K562 (cell line): ENCODE data around the gene TAF1B. TPM values are rescaled to one million over a fixed set of nuclear protein-coding genes. Genes with fewer than 3 reads are reported as not detected.

Experiments used
- ATAC-seq: fragments of 200-7000 bp; cut with Tn5 transposase; 3 replicates; pipeline ENCODE4 v1.9.1; 2020; ENCODE audit warnings: moderate library complexity
- BruUV-seq: library from RNA; stranded (reverse); fragments of 400-500 nt; replicated peaks from 2 replicates; lab custom pipeline; 2021; lab: Mats Ljungman, UMichigan
- CTCF ChIA-PET: fragments of 300-600 bp; formaldehyde crosslinking; extraction: SDS; loops from one replicate; lab custom pipeline; 2021; ENCODE audit warnings: low intra/inter-chr PET ratio; lab: Yijun Ruan, JAX
- POLR2A ChIA-PET: fragments of 300-600, 350-650 bp; sonication (Branson Sonifier 250); formaldehyde crosslinking; extraction: SDS; loops from one replicate; lab custom pipeline; 2021; ENCODE audit warnings: antibody characterized with exemption, inconsistent platforms; lab: Yijun Ruan, JAX
- DNase-seq, 4 experiments: peaks; one replicate each; pipeline versions ENCODE4 v3.0.0 to v3.0.0-alpha.2; 2011 to 2018; ENCODE audit warnings: low spot score in 3 of 4, mixed read lengths in 3 of 4; ENCODE audit errors: extremely low read depth in 1 of 4
- FAIRE-seq: peaks from 2 replicates; lab custom pipeline; 2011; peaks lifted over from hg19 to GRCh38; lab: Jason Lieb, UNC
- H2AFZ ChIP-seq: 2 replicates; pipeline ENCODE4 v1.6.0; 2011; ENCODE audit warnings: low read depth, low read length, control low read depth, inconsistent platforms
- H3K27ac ChIP-seq: fragments of 200-600 bp; 3 replicates; pipeline ENCODE4 v1.8.0; 2011; ENCODE audit warnings: low read depth, mild to moderate bottlenecking, control low read depth, inconsistent platforms, low read length, moderate library complexity, mixed read lengths; ENCODE audit errors: extremely low read depth
- H3K27me3 ChIP-seq, 2 experiments: fragments of 300-600 bp in 1 of 2; 2 replicates in 1 of 2; 3 replicates in 1 of 2; pipeline versions ENCODE4 v1.6.0 to v1.8.0; 2011; ENCODE audit warnings: inconsistent platforms in 2 of 2, low read length in 2 of 2, mild to moderate bottlenecking in 1 of 2, mixed read lengths in 1 of 2, moderate library complexity in 1 of 2; ENCODE audit not compliant: control insufficient read depth in 2 of 2, insufficient read depth in 2 of 2
- H3K36me3 ChIP-seq: fragments of 300-600 bp; 3 replicates; pipeline ENCODE4 v1.8.0; 2011; ENCODE audit warnings: mild to moderate bottlenecking, low read length, inconsistent platforms; ENCODE audit not compliant: control insufficient read depth, insufficient read depth
- H3K4me1 ChIP-seq, 2 experiments: fragments of 200-600 bp in 1 of 2; replicated peaks in 1 of 2; 2 replicates in 1 of 2; 3 replicates in 1 of 2; pipeline versions ENCODE4 v1.5.1 to v1.8.0; 2011; ENCODE audit warnings: inconsistent platforms in 2 of 2, low read length in 2 of 2, mild to moderate bottlenecking in 1 of 2, mixed read lengths in 1 of 2, moderate library complexity in 1 of 2; ENCODE audit not compliant: control insufficient read depth in 2 of 2, insufficient read depth in 2 of 2
- H3K4me2 ChIP-seq: 2 replicates; pipeline ENCODE4 v1.6.1; 2011; ENCODE audit warnings: low read length, control low read depth, inconsistent platforms, mixed read lengths; ENCODE audit not compliant: insufficient read depth
- H3K4me3 ChIP-seq: fragments of 200-600 bp; sonication (generic), shearing (Covaris generic); 2 replicates; pipeline ENCODE4 v1.5.1; 2016; ENCODE audit warnings: control low read depth, inconsistent platforms
- H3K79me2 ChIP-seq: fragments of 200-600 bp; 3 replicates; pipeline ENCODE4 v1.8.0; 2011; ENCODE audit warnings: low read length, inconsistent platforms; ENCODE audit not compliant: control insufficient read depth, insufficient read depth
- H3K9ac ChIP-seq, 2 experiments: 2 replicates each; pipeline versions ENCODE4 v1.6.0 to v1.6.1; 2011; ENCODE audit warnings: low read depth in 2 of 2, low read length in 2 of 2, control low read depth in 1 of 2, inconsistent platforms in 1 of 2, mild to moderate bottlenecking in 1 of 2, mixed read lengths in 1 of 2; ENCODE audit not compliant: insufficient read depth in 1 of 2
- H3K9me1 ChIP-seq: one replicate; pipeline ENCODE4 v1.6.0; 2011; ENCODE audit warnings: inconsistent platforms, mild to moderate bottlenecking, low read length, moderate library complexity; ENCODE audit not compliant: control insufficient read depth, insufficient read depth
- H3K9me3 ChIP-seq: replicated peaks from 2 replicates; pipeline ENCODE4 v1.5.1; 2011; ENCODE audit warnings: low read depth, low read length, inconsistent platforms; ENCODE audit not compliant: control insufficient read depth, insufficient read depth
- H4K20me1 ChIP-seq: replicated peaks from 2 replicates; pipeline ENCODE4 v1.6.1; 2011; ENCODE audit warnings: low read length, inconsistent platforms, mixed read lengths; ENCODE audit not compliant: control insufficient read depth, insufficient read depth
- CREB3L1 ChIP-seq: fragments of 450-650 bp; IDR thresholded peaks from 2 replicates; pipeline ENCODE4 v1.6.1; 2014; ENCODE audit warnings: low read depth, mild to moderate bottlenecking, moderate library complexity, borderline replicate concordance
- EGR1 ChIP-seq: fragments of 450-650 bp; conservative IDR thresholded peaks from 2 replicates; pipeline ENCODE4 v1.6.1; 2017; ENCODE audit warnings: mild to moderate bottlenecking
- HMGXB4 ChIP-seq: sonication (generic); formaldehyde crosslinking; IDR thresholded peaks from 2 replicates; pipeline ENCODE4 v1.8.1; 2023; ENCODE audit warnings: mild to moderate bottlenecking, missing genetic modification reagents
- HNRNPH1 ChIP-seq: fragments of 200-400 bp; formaldehyde crosslinking; optimal IDR thresholded peaks from 2 replicates; pipeline ENCODE3; 2017; ENCODE audit warnings: low read depth, mild to moderate bottlenecking, low read length, moderate library complexity
- TAF15 ChIP-seq: fragments of 200-400 bp; formaldehyde crosslinking; IDR thresholded peaks from 2 replicates; pipeline ENCODE4 v1.6.1; 2017; ENCODE audit warnings: mild to moderate bottlenecking, low read depth, low read length, moderate library complexity
- TCF15 ChIP-seq: fragments of 250-450 bp; sonication (Bioruptor Pico); IDR thresholded peaks from 2 replicates; pipeline ENCODE4 v1.8.0; 2022; ENCODE audit warnings: moderate library complexity, mild to moderate bottlenecking, inconsistent platforms
- WGBS: fragments of 100-300 bp; shearing (Covaris generic); methylation state at CpG from one replicate; pipeline ENCODE4 v1.1.6; 2016; ENCODE audit warnings: low coverage, mixed read lengths; ENCODE audit not compliant: insufficient coverage; ENCODE audit errors: missing lambda C conversion rate; 5-methylcytosine and 5-hydroxymethylcytosine counted together
- in situ Hi-C: fragments of 300-500 bp; cut with MboI; formaldehyde crosslinking; loops from 4 replicates; pipeline ENCODE4 v1.15.0; 2018; ENCODE audit warnings: inconsistent platforms, mixed read lengths
- intact Hi-C: fragments of 100-400 bp; cut with micrococcal nuclease; formaldehyde crosslinking; loops from 2 replicates; pipeline ENCODE4 v1.14.2; 2022
- polyA plus RNA-seq, 8 experiments: library from polyadenylated mRNA; depleted of rRNA in 4 of 8; stranded (reverse) in 5 of 8; unstranded in 3 of 8; fragments of >200 nt; fragmentation: Nextera tagmentation in 2 of 8; fragmentation: Illumina TruSeq in 1 of 8; extraction: Ambion mirVana in 2 of 8; extraction: Trizol in 1 of 8; gene quantifications; 2 replicates each; pipeline versions ENCODE4 v1.2.1 to v1.2.3, GENCODE V29; 2011 to 2014; ENCODE audit warnings: inconsistent platforms in 1 of 8, missing spikeins in 1 of 8
- total RNA-seq, 7 experiments: library from RNA; depleted of rRNA in 6 of 7; stranded (reverse); fragments of >200 nt in 6 of 7; fragmentation: Illumina TruSeq in 2 of 7; extraction: Trizol in 2 of 7; gene quantifications; 2 replicates each; pipeline versions ENCODE4 v1.2.1 to v1.2.3, GENCODE V29; 2011 to 2021; ENCODE audit warnings: low replicate concordance in 1 of 7

The TAF1B gene
- total and polyA plus RNA-seq, 9 of the 15 experiments (the other 6 are each of a cell fraction or from before 2014, with no cell fraction given), result 8.8 to 25.1 (median 17.3) TPM

- Histone ChIP-seq H3K27ac (no peak overlapping the region), H4K20me1 (no peaks in the 10 kb centered on the region), H3K79me2 (no peaks in the 10 kb centered on the region), H3K9me3 (no peaks in the 10 kb centered on the region; the same call in 1 of the 2 replicates), H3K9ac (0 out of 4 replicates have a peak overlapping the region, but pooled peaks of 1 of the 2 experiments have one; percentile 2), H3K4me3 (no peak overlapping the region), H3K4me2 (no peak overlapping the region), H3K9me1 (no peaks in the 10 kb centered on the region), H3K36me3 (peaks cover 7% of the 10 kb centered on the region; the same call in 2 of the 3 replicates), H2AFZ (no peak overlapping the region), H3K4me1 (peaks cover 0 to 21% of the 10 kb centered on the region in 2 experiments; a peak in 4 of 5 replicates), H3K27me3 (no peaks in the 10 kb centered on the region)
- WGBS, result 54% methylated on average over 13 of the region's 13 CpGs
- ChIA-PET CTCF (no interaction called here), POLR2A (interaction anchor here (0.6 to 1.6 kb wide), 6 partner anchors 8 to 331 kb away, joined by 3 to 8 read pairs (median 3); no protein-coding TSS in a partner anchor)
- in situ Hi-C loops, result no loop called here
- intact Hi-C loops, result no loop called here
- peak in 2 of 4 experiments; percentile 33 to 41 for DNase-seq
- no TSS peak for BruUV-seq
- peak; percentile 62 for ATAC-seq
- TF ChIP-seq TAF15 (no peak), EGR1 (peak; percentile 81)
- peak; percentile 11 for FAIRE-seq
Measured at GRCh38 chr2:9972621-9973479, 129.6 kb downstream of the TAF1B start.

GRCh38 chr2:9973690-9974089 is 130.4 kb downstream of the TAF1B start:
- ChIA-PET CTCF (no interaction called here), POLR2A (no interaction called here)
- Histone ChIP-seq H3K4me2 (no peak overlapping the region), H3K9me1 (no peaks in the 10 kb centered on the region), H3K4me1 (peaks cover 0 to 13% of the 10 kb centered on the region in 2 experiments; a peak in 3 of 5 replicates), H3K36me3 (peaks cover 4% of the 10 kb centered on the region; the same call in 2 of the 3 replicates), H3K9me3 (no peaks in the 10 kb centered on the region; the same call in 1 of the 2 replicates), H3K4me3 (no peak overlapping the region), H4K20me1 (no peaks in the 10 kb centered on the region), H2AFZ (no peak overlapping the region), H3K9ac (no peak overlapping the region), H3K27ac (no peak overlapping the region), H3K27me3 (no peaks in the 10 kb centered on the region), H3K79me2 (no peaks in the 10 kb centered on the region)
- intact Hi-C loops, result no loop called here
- no peak for ATAC-seq
- WGBS, result 71% methylated on average over 6 of the region's 6 CpGs
- in situ Hi-C loops, result no loop called here
- FAIRE-seq, result no peak
- BruUV-seq, result no TSS peak
- DNase-seq, result no peak
- TF ChIP-seq HNRNPH1 (no peak), CREB3L1 (no peak), TCF15 (CRISPR knock-in tag) (no peak), HMGXB4 (no peak)
